ENCODE measurements around the gene HENMT1.
"Not testable (repeated sequence)": the region's sequence is repeated elsewhere in the genome, so short reads cannot be mapped to it uniquely, and the experiment has no call there.

Gene HENMT1

GRCh38 chr1:108668777-108669176 is 7.9 kb upstream of the HENMT1 start:
- ChIA-PET CTCF (no interaction called here), POLR2A (interaction anchor here (0.6 kb wide), 1 partner anchor 158 kb away, joined by 3 read pairs; no protein-coding TSS in a partner anchor)
- no peak overlapping the region for H3K27ac ChIP-seq (ENCODE audit: extremely low read depth, low read depth, low read length)
- H3K4me1 ChIP-seq (ENCODE audit: control insufficient read depth, insufficient read depth, low read length) = no peaks in the 10 kb centered on the region
- H3K9me3 ChIP-seq (ENCODE audit: control insufficient read depth, insufficient read depth, low read depth, low read length) = no peaks in the 10 kb centered on the region
- H3K36me3 ChIP-seq (ENCODE audit: control insufficient read depth in 2 of 2, insufficient read depth in 1 of 2, low read length in 2 of 2) = no peaks in the 10 kb centered on the region
- no peak overlapping the region for H3K4me3 ChIP-seq (ENCODE audit: low read depth, low read length)
- no peak for TF ChIP-seq FEZF1 (tag by site-specific recombination; IDR thresholded peaks at IDR 0.05)
- no peak for TF ChIP-seq HOXD13 (CRISPR knock-in tag; IDR thresholded peaks at IDR 0.05; ENCODE audit: borderline replicate concordance)
- peak; percentile 58 for TF ChIP-seq ZNF366 (tag by site-specific recombination; conservative IDR thresholded peaks at IDR 0.05)
- no peak for TF ChIP-seq ZNF132 (tag by site-specific recombination; IDR thresholded peaks at IDR 0.05; ENCODE audit: borderline replicate concordance)

GRCh38 chr1:108667422-108667821 is 6.5 kb upstream of the HENMT1 start:
- POLR2A ChIA-PET; H3K4me3 ChIP-seq (ENCODE audit: low read depth, low read length); H3K4me1 ChIP-seq (ENCODE audit: control insufficient read depth, insufficient read depth, low read length); H3K27ac ChIP-seq (ENCODE audit: extremely low read depth, low read depth, low read length); CTCF ChIA-PET; H3K9me3 ChIP-seq (ENCODE audit: control insufficient read depth, insufficient read depth, low read depth, low read length); H3K36me3 ChIP-seq (ENCODE audit: control insufficient read depth in 2 of 2, insufficient read depth in 1 of 2, low read length in 2 of 2): not testable (repeated sequence)

DNA sequence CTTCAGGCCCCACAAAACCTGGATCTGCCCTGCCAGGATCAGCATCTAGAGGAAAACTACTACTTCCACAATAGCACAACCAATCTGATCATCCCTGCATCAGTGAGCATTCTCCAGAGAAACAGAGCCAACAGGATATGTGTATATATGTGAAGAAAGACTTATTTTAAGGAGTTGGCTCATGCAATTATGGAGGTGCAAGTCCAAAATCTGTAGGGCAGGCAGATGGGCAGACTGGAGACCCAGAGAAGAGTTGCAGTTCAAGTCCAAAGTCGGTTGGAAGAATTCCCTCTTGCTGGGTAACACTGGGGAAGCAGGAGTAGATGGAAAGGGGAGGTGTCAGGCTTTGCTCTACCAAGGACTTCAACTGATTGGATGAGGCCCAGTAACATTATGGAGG is 4.9 kb upstream of the HENMT1 start:
- Histone ChIP-seq H3K4me3 (ENCODE audit: low read depth, low read length) (no peak overlapping the region), H3K36me3 (ENCODE audit: control insufficient read depth in 2 of 2, insufficient read depth in 1 of 2, low read length in 2 of 2) (no peaks in the 10 kb centered on the region), H3K4me1 (ENCODE audit: control insufficient read depth, insufficient read depth, low read length) (no peaks in the 10 kb centered on the region), H3K9me3 (ENCODE audit: control insufficient read depth, insufficient read depth, low read depth, low read length) (no peaks in the 10 kb centered on the region), H3K27ac (ENCODE audit: extremely low read depth, low read depth, low read length) (no peak overlapping the region)
- ChIA-PET POLR2A (no interaction called here), CTCF (no interaction called here)
- no peak for TF ChIP-seq ZNF302 (tag by site-specific recombination; IDR thresholded peaks at IDR 0.05; ENCODE audit: low read depth)
- TF ChIP-seq ZNF112 (tag by site-specific recombination; IDR thresholded peaks at IDR 0.05) = no peak
- TF ChIP-seq ZNF114 (tag by site-specific recombination; IDR thresholded peaks at IDR 0.05) = no peak
- no peak for TF ChIP-seq ZNF837 (tag by site-specific recombination; IDR thresholded peaks at IDR 0.05)
- TF ChIP-seq ZNF433 (tag by site-specific recombination; IDR thresholded peaks at IDR 0.05; ENCODE audit: low read depth) = no peak
- no peak for TF ChIP-seq ZNF776 (tag by site-specific recombination; IDR thresholded peaks at IDR 0.05; ENCODE audit: borderline replicate concordance)
- no peak for TF ChIP-seq ZNF549 (tag by site-specific recombination; IDR thresholded peaks at IDR 0.05)
- TF ChIP-seq PRDM6 (tag by site-specific recombination; IDR thresholded peaks at IDR 0.05) = no peak
- no peak for TF ChIP-seq ZNF404 (tag by site-specific recombination; IDR thresholded peaks at IDR 0.05)
- no peak for TF ChIP-seq MEIS1 (CRISPR knock-in tag; IDR thresholded peaks at IDR 0.05; ENCODE audit: borderline replicate concordance)
- no peak for TF ChIP-seq PRDM2 (tag by site-specific recombination; IDR thresholded peaks at IDR 0.05; ENCODE audit: borderline replicate concordance)
- no peak for TF ChIP-seq ZFP37 (tag by site-specific recombination; IDR thresholded peaks at IDR 0.05)
- TF ChIP-seq SP3 (tag by site-specific recombination; IDR thresholded peaks at IDR 0.05) = no peak
- no peak for TF ChIP-seq ZNF670 (tag by site-specific recombination; IDR thresholded peaks at IDR 0.05; ENCODE audit: low read depth)

Measured in HEK293 (cell line).